HAP-1 (cell line): Measurements from ENCODE around the gene DNAJB11.

Experiments
- DNase-seq, 2 experiments: peaks; one replicate each; pipeline ENCODE4 v3.0.0-alpha.2; 2016 to 2020; ENCODE audit warnings: low spot score in 2 of 2
- H3K27me3 ChIP-seq: fragments of 250-450 bp; sonication (Bioruptor Pico); 2 replicates; pipeline ENCODE4 v1.5.1; 2020; ENCODE audit warnings: low read depth, mild to moderate bottlenecking, moderate library complexity
- H3K36me3 ChIP-seq: fragments of 250-450 bp; sonication (Bioruptor Pico); replicated peaks from 2 replicates; pipeline ENCODE4 v1.5.1; 2020; ENCODE audit warnings: mild to moderate bottlenecking
- H3K4me1 ChIP-seq: fragments of 250-450 bp; sonication (Bioruptor Pico); 2 replicates; pipeline ENCODE4 v1.5.1; 2020; ENCODE audit warnings: mild to moderate bottlenecking
- H3K4me3 ChIP-seq: fragments of 250-450 bp; sonication (Bioruptor Pico); 2 replicates; pipeline ENCODE4 v1.5.1; 2020; ENCODE audit warnings: mild to moderate bottlenecking, moderate library complexity
- H3K9me3 ChIP-seq: fragments of 250-450 bp; sonication (Bioruptor Pico); 2 replicates; pipeline ENCODE4 v1.5.1; 2020; ENCODE audit warnings: mild to moderate bottlenecking, moderate library complexity
- in situ Hi-C: fragments of 300-500 bp; cut with MboI; formaldehyde crosslinking; loops from 3 replicates; pipeline ENCODE4 v1.14.3; 2020; ENCODE audit warnings: low sequenced_read_pairs, inconsistent platforms, mixed read lengths

The DNAJB11 gene

DNA sequence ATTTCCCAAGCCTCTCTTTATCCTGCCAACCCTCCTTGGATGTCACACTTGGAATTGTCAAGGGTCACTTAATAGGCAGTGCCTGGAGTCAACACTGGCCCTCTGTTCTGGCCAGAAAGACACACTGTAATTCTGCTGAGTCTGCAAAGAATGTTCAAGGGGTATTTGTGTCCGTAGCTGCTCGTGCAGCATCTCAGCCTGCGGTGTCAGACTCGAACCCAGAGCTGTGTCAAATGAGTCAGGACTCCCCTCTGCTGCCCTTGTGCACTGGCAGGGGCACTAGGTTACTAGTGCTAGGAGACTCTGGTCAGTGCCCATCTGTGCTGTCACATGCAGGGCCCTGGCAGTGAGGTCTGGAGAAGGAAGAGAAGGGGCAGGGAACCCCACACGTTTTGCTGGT lies 41.5 kb downstream of the DNAJB11 start:
- Histone ChIP-seq H3K4me1 (no peaks in the 10 kb centered on the region), H3K4me3 (no peak overlapping the region), H3K9me3 (no peaks in the 10 kb centered on the region), H3K27me3 (peaks cover 8% of the 10 kb centered on the region), H3K36me3 (no peaks in the 10 kb centered on the region)
- DNase-seq: no peak
- in situ Hi-C loops: no loop called here

DNA sequence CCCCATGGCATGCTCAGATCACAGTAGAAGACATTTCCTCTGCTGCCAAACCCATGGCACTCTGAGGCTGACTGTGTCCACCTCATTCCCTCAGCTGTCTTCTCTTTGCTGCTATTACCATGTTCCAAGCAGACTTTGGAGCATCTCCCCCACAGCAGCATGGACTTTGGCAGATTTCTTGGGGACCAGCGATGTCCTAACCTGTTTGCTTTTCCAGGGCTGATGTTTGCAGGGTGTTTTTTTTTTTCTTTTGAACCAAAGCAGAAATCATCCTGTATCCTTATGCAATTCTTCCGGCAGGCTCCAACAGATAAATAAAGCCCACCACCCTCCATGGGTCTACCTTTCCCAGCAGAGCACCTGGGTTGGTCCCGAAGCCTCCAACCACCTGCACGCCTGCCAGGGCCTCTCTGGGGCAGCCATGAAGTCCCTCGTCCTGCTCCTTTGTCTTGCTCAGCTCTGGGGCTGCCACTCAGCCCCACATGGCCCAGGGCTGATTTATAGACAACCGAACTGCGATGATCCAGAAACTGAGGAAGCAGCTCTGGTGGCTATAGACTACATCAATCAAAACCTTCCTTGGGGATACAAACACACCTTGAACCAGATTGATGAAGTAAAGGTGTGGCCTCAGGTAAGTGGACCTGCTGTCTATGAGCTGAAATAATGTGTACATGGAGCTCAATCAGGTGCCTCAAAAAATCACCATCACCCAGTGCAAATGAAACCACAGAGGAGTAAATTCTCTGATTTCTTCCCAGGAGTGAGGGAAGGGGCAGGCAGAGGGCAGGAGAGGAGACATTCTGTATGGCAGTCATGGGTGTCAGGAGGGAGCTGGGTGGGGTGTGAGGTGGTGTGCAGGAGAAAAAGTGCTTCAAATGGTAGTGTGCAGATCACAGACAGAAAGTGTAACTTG lies 42.5 kb downstream of the DNAJB11 start, which contains the start of gene AHSG:
TSS of gene AHSG (plus strand) at position 340 of the 916 bp plus-strand sequence. CDS start at position 422, 82 bp downstream.
- Histone ChIP-seq H3K9me3 (no peaks in the 10 kb centered on the region), H3K27me3 (peaks cover 10% of the 10 kb centered on the region), H3K4me3 (no peak within 1 kb of the TSS), H3K4me1 (no peaks in the 10 kb centered on the region), H3K36me3 (no peaks in the 10 kb centered on the region)
- in situ Hi-C loops: no loop called here
- no peak for DNase-seq

DNA sequence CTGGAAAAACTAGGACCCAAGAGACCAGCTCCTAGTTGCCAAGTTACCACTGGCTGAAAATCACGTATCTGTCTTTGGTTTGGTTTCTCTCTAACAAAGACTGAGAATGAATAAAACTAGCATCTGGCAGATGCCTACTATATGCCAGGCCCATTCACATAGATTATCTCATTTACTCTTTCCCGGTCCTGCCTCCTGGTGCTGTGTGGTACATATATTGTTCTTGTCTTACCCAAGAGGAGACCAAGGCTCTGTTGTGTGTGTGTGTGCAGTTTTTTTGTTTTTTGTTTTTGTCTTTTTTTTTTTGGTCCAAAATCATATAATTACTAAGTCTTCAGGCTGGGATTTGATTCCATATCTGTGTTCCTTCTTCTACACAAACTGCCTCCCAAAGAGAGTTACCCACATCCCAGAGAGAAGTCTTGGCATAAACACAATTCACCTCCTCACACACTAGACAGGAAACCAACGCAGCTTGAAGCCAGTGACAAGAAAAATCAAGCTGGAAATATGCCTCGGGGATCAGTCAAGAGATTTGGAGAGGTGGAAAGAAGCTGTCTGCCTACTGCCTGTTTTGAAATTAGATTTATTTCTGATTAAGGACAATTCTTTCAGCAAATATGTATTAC lies 43.2 kb downstream of the DNAJB11 start:
- in situ Hi-C loops: no loop called here
- Histone ChIP-seq H3K9me3 (no peaks in the 10 kb centered on the region), H3K36me3 (no peaks in the 10 kb centered on the region), H3K4me1 (no peaks in the 10 kb centered on the region), H3K27me3 (peaks cover 10% of the 10 kb centered on the region), H3K4me3 (no peak overlapping the region)
- no peak for DNase-seq

DNA sequence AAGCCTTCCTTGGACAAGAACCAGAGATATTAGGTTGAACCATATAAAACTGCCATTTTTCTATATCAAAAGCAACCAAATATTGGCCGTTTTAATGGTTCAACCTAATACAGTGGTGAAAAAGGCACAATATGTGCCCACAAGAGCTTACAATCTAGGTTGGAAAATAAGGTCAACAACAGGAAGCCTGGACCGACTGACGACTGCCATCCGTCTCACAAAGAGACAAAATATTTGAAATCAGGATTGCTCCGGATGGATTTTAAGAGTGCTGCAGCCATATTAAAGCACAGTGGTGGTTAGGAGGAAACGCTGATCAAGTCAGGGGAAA lies 43.7 kb downstream of the DNAJB11 start:
- no peaks in the 10 kb centered on the region for H3K36me3 ChIP-seq
- H3K27me3 ChIP-seq: peaks cover 10% of the 10 kb centered on the region
- in situ Hi-C loops: no loop called here
- no peak overlapping the region for H3K4me3 ChIP-seq
- no peaks in the 10 kb centered on the region for H3K4me1 ChIP-seq
- H3K9me3 ChIP-seq: no peaks in the 10 kb centered on the region
- no peak for DNase-seq

DNA sequence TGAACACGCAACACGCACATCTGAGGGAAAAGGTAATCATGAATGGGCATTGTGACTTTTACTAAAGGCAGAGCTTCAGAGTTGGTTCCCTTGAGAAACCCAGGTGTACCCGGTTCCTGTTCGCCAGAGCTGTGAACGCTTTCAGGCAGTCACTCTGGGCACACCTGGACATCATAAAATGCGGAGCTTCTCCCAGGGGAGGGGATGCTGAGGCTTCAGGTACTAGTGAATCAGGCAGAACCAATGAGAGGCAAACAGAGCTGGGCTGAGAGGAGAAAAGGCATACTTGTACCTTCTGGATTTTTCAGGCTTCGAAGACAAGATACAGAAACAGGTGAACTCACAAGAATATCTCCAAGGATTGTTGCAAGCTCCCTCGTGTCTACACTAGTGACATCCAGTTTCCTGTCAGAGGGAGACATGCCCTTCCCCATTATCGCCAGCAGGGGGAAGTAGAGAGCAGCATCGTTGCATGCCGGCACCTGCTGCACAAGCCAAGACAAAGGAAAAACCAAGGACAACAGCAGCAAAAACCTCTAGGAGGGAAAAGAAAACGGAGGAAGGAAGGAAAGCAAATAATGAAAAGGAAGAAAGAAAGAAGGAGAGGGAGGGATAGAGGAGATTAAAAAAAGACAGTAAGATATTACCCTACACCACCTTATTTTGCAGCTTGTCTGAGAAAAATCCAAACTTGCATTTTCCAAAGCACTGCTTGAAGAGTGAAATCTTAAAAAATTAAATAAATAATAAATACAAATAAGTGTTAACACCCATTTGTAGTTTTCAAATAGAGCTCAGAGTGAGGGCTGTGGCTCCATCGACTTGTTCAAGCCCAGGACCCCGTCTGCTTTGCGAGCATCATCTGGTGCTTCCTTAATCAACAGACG lies 44.3 kb downstream of the DNAJB11 start:
- in situ Hi-C loops: no loop called here
- peak; percentile 81 to 87 for DNase-seq
- Histone ChIP-seq H3K4me1 (no peaks in the 10 kb centered on the region), H3K36me3 (no peaks in the 10 kb centered on the region), H3K9me3 (no peaks in the 10 kb centered on the region), H3K27me3 (peaks cover 10% of the 10 kb centered on the region), H3K4me3 (no peak overlapping the region)

DNA sequence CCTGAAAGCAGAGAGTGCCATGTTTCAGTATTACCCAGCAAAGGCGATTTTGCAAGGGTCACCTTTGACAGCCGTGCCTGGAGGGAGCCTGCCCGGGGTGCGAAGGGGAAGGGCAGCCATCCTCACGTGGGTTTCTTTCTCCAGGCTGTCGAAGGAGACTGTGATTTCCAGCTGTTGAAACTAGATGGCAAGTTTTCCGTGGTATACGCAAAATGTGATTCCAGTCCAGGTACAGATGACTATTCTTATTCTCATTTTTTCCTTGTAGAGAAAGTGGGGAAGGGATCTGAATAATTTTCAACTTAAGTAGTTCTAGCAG lies 45.7 kb downstream of the DNAJB11 start:
- Histone ChIP-seq H3K4me3 (no peak overlapping the region), H3K4me1 (no peaks in the 10 kb centered on the region), H3K9me3 (no peaks in the 10 kb centered on the region), H3K27me3 (peaks cover 10% of the 10 kb centered on the region), H3K36me3 (no peaks in the 10 kb centered on the region)
- in situ Hi-C loops: no loop called here
- DNase-seq: no peak

DNA sequence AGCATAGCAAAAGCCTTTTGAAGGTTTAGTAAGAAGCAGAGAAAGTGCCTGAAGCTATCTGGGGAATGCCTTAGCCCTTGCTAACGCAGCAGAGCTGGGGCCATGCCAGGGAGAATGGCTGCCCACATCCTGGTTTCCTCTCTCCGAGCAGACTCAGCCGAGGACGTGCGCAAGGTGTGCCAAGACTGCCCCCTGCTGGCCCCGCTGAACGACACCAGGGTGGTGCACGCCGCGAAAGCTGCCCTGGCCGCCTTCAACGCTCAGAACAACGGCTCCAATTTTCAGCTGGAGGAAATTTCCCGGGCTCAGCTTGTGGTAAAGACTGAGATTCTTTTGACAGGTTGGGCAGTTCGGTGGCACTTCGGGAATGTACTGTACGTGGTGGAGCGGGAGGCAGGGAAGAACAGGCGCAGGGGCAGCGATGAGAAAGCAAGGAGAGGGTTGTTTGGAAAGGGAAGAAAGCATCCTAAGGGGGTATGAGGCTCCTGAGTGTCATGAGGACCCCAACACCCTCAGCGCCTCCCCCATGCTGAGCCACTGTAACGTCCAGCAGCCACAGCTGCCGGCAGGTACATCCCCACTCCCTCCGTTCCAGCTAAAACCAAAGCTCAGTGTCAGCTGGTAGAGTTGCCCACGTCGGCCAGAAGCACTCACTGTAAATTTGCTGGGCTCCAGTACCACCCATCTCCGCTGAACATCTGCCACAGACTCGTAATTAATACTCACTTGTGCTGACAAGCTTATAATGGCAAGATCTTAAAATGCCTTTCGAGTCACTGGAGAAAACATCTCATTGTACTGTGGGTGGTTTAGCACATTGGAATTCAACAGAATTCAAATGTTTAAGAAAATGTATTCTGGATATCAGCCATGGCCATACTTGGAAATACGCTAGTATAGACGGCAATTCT lies 46.8 kb downstream of the DNAJB11 start:
- in situ Hi-C loops: no loop called here
- peak; percentile 73 to 86 for DNase-seq
- Histone ChIP-seq H3K4me1 (no peaks in the 10 kb centered on the region), H3K4me3 (no peak overlapping the region; the same call in 1 of the 2 replicates), H3K9me3 (no peaks in the 10 kb centered on the region), H3K36me3 (no peaks in the 10 kb centered on the region), H3K27me3 (peaks cover 10% of the 10 kb centered on the region)

DNA sequence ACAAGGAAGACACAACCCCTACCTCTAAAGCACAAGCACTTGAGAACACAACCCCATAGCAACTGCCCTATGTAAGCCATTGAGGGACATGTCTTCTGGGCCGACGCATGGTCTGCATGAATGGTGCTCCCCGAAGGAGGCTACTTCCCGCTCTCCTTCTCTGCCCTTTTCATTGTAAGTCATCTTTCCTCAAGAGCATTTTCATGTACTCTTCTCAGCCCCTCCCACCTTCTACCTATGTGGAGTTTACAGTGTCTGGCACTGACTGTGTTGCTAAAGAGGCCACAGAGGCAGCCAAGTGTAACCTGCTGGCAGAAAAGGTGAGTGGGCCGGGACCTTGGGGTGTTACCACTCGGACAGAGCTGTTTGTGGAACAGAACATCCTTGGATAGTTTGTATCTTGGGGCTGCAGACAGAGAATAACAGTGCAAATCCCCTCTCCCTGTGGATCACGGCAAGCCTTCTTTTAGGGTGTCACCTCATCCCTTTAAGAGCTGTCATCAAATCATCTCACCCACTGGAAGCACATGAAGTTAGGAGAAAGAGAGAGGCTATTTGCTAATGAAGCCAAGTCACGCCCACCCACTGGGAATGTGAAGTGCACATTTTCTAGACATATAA lies 47.9 kb downstream of the DNAJB11 start:
- no peaks in the 10 kb centered on the region for H3K4me1 ChIP-seq
- no peaks in the 10 kb centered on the region for H3K9me3 ChIP-seq
- H3K27me3 ChIP-seq: peaks cover 9% of the 10 kb centered on the region
- no peak for DNase-seq
- H3K36me3 ChIP-seq: no peaks in the 10 kb centered on the region
- no peak overlapping the region for H3K4me3 ChIP-seq
- in situ Hi-C loops: no loop called here

DNA sequence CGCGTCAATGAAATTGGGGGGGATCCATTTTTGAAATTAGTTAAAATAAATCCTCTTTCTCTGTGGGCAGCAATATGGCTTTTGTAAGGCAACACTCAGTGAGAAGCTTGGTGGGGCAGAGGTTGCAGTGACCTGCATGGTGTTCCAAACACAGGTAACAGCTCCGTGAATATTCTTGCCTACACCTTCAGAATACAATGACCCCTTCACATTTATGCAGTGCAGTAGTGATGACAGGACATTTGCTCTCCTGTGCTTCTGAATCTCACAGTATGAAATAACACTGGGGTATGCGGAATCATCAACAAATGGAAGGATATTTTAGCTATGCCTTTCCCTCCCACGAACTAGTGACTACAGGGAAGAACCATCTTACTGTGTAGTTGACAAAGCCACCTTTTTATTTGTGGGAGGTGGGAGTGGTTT lies 49.3 kb downstream of the DNAJB11 start:
- no peak for DNase-seq
- Histone ChIP-seq H3K36me3 (no peaks in the 10 kb centered on the region), H3K9me3 (no peaks in the 10 kb centered on the region), H3K27me3 (peaks cover 4% of the 10 kb centered on the region; the same call in 1 of the 2 replicates), H3K4me3 (no peak overlapping the region), H3K4me1 (no peaks in the 10 kb centered on the region)
- in situ Hi-C loops: loop anchor here (10.0 kb wide), 1 partner anchor 125 kb away; no protein-coding TSS in a partner anchor

DNA sequence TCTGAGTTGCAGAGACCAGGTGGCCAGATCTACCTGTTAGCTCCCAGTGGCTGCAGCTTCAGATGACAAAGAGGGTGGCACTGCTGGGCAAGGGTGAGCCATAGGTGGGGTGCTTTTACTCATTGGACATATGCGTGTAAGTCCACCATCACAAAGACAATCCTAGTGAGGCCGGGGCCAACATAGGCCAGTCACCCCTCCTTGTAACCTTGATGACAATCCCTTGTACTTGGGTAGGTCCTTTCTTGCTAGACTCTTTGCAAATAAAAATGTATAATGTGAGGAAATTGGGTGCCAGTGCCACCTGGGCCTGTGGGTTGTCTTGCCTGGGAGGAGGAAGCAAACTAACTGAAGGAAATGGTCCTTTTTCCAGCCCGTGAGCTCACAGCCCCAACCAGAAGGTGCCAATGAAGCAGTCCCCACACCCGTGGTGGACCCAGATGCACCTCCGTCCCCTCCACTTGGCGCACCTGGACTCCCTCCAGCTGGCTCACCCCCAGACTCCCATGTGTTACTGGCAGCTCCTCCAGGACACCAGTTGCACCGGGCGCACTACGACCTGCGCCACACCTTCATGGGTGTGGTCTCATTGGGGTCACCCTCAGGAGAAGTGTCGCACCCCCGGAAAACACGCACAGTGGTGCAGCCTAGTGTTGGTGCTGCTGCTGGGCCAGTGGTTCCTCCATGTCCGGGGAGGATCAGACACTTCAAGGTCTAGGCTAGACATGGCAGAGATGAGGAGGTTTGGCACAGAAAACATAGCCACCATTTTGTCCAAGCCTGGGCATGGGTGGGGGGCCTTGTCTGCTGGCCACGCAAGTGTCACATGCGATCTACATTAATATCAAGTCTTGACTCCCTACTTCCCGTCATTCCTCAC lies 49.9 kb downstream of the DNAJB11 start:
- Histone ChIP-seq H3K27me3 (peaks cover 5% of the 10 kb centered on the region; the same call in 1 of the 2 replicates), H3K36me3 (no peaks in the 10 kb centered on the region), H3K9me3 (no peaks in the 10 kb centered on the region), H3K4me3 (no peak overlapping the region), H3K4me1 (no peaks in the 10 kb centered on the region)
- in situ Hi-C loops: loop anchor here (10.0 kb wide), 1 partner anchor 124 kb away; no protein-coding TSS in a partner anchor
- no peak for DNase-seq

DNA sequence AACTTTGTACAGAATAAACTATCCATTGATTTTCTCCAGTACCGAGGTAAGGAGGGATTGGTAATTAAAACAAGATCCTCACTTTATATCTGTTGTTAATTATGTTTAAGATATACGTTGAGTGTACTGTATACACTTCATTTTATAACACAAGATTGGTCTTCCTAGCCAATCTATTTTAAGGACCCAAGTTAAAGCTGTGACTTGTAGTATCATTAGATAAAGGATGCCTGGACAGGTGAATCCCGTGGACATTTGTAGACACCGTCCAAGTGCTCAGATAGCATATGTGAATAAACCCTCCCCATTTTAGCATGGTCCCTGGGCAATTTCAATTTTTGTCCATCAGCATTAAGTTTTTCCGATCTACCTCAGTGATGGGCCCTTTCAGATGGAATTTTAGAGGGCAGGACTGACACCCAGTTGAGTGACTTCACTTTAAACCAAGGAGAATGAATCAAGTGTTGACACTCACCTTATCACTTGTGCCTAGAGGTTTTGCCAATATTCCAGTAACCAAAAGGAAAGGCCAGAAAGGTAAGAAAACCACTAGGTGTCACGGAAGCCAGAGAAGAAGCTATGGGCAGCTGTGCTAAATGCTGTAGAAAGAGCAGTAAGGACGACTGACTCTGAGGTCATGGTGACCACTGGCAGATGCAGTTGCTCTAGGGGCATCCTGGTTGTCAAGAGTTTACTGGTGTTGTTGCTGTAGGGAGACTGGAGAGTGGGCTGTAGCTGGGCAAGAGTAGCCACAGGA lies 51.6 kb downstream of the DNAJB11 start:
- no peaks in the 10 kb centered on the region for H3K4me1 ChIP-seq
- no peaks in the 10 kb centered on the region for H3K9me3 ChIP-seq
- in situ Hi-C loops: loop anchor here (10.0 kb wide), 1 partner anchor 123 kb away; no protein-coding TSS in a partner anchor
- H3K4me3 ChIP-seq: no peak overlapping the region
- H3K27me3 ChIP-seq: peaks cover 9% of the 10 kb centered on the region; the same call in 1 of the 2 replicates
- DNase-seq: no peak
- no peaks in the 10 kb centered on the region for H3K36me3 ChIP-seq
